Naive thymus-derived CD4-positive, alpha-beta T cell (primary cell): Measurements from ENCODE around the gene MPPED1. TPM values are rescaled to one million over a fixed set of nuclear protein-coding genes. Genes with fewer than 3 reads are reported as not detected.

Experiments
- ATAC-seq: fragments of 150-1000 bp; cut with Tn5 transposase; 2 replicates; pipeline ENCODE4 v1.10.0; 2021; ENCODE audit warnings: mild to moderate bottlenecking, moderate library complexity
- CTCF ChIA-PET: fragments of 350-600 bp; sonication (Branson Sonifier 250); formaldehyde crosslinking; loops from one replicate; lab custom pipeline; 2021; ENCODE audit warnings: antibody characterized with exemption; lab: Charles Lee
- POLR2A ChIA-PET: fragments of 350-600 bp; sonication (Branson Sonifier 250); formaldehyde crosslinking; loops from one replicate; lab custom pipeline; 2021; ENCODE audit warnings: antibody characterized with exemption, inconsistent platforms; lab: Charles Lee
- DNase-seq, 9 donors: peaks; one replicate each; pipeline versions ENCODE4 v3.0.0 to v3.0.0-alpha.2; 2020 to 2022; ENCODE audit warnings: mixed read lengths in 1 of 9
- H3K27ac ChIP-seq: one replicate; pipeline ENCODE4 v1.7.0; 2013; ENCODE audit warnings: mild to moderate bottlenecking, low read depth, low read length, moderate library complexity
- H3K27me3 ChIP-seq, 2 donors: one replicate each; pipeline ENCODE4 v1.7.0; 2013; ENCODE audit warnings: low read length in 2 of 2, mild to moderate bottlenecking in 2 of 2, moderate library complexity in 2 of 2; ENCODE audit not compliant: control insufficient read depth in 2 of 2, insufficient read depth in 2 of 2
- H3K36me3 ChIP-seq, 3 experiments: 1 replicate in 2 of 3; 2 replicates in 1 of 3; pipeline ENCODE4 v1.7.0; 2013; ENCODE audit warnings: low read length in 3 of 3, mild to moderate bottlenecking in 3 of 3, moderate library complexity in 1 of 3; ENCODE audit not compliant: insufficient read depth in 3 of 3, control insufficient read depth in 2 of 3
- H3K4me1 ChIP-seq, 2 donors: one replicate each; pipeline ENCODE4 v1.7.0; 2013; ENCODE audit warnings: low read length in 2 of 2, mild to moderate bottlenecking in 2 of 2, moderate library complexity in 1 of 2; ENCODE audit not compliant: control insufficient read depth in 2 of 2, insufficient read depth in 2 of 2
- H3K4me3 ChIP-seq: 2 replicates; pipeline ENCODE4 v1.7.0; 2013; ENCODE audit warnings: mild to moderate bottlenecking, low read length
- H3K9me3 ChIP-seq, 3 experiments: 1 replicate in 2 of 3; 2 replicates in 1 of 3; pipeline ENCODE4 v1.7.0; 2013; ENCODE audit warnings: low read length in 3 of 3; ENCODE audit not compliant: control insufficient read depth in 2 of 3
- H3K27ac Mint-ChIP-seq, 9 donors: one replicate each; pipeline ENCODE4 v1.8.0; 2020 to 2022; ENCODE audit warnings: mixed read lengths in 9 of 9, mild to moderate bottlenecking in 8 of 9, moderate library complexity in 5 of 9, inconsistent platforms in 2 of 9
- H3K27me3 Mint-ChIP-seq, 5 donors: one replicate each; pipeline ENCODE4 v1.8.0; 2021 to 2022; ENCODE audit warnings: mixed read lengths in 5 of 5, mild to moderate bottlenecking in 1 of 5
- H3K36me3 Mint-ChIP-seq, 5 donors: one replicate each; pipeline ENCODE4 v1.8.0; 2020 to 2022; ENCODE audit warnings: mixed read lengths in 5 of 5, mild to moderate bottlenecking in 3 of 5, inconsistent platforms in 1 of 5
- H3K4me1 Mint-ChIP-seq, 7 donors: one replicate each; pipeline ENCODE4 v1.8.0; 2020 to 2022; ENCODE audit warnings: mixed read lengths in 7 of 7, mild to moderate bottlenecking in 3 of 7, inconsistent platforms in 1 of 7
- H3K4me3 Mint-ChIP-seq, 10 donors: one replicate each; pipeline ENCODE4 v1.8.0; 2020 to 2022; ENCODE audit warnings: mild to moderate bottlenecking in 10 of 10, mixed read lengths in 10 of 10, moderate library complexity in 6 of 10, inconsistent platforms in 2 of 10
- H3K9me3 Mint-ChIP-seq, 11 donors: one replicate each; pipeline ENCODE4 v1.8.0; 2020 to 2022; ENCODE audit warnings: mixed read lengths in 11 of 11, mild to moderate bottlenecking in 4 of 11, inconsistent platforms in 1 of 11, moderate library complexity in 1 of 11
- intact Hi-C, 2 donors: fragments of 100-400 bp; cut with micrococcal nuclease; formaldehyde crosslinking; loops; one replicate each; pipeline ENCODE4 v1.15.1; 2023
- polyA plus RNA-seq, 2 donors: library from polyadenylated mRNA; unstranded; fragments of 300-500 nt; fragmentation: Illumina TruSeq; gene quantifications; one replicate each; pipeline ENCODE4 v1.2.3, GENCODE V29; 2021
- total RNA-seq, 6 experiments: library from RNA in 5 of 6; stranded (reverse) in 5 of 6; gene quantifications; 1 replicate in 5 of 6; 2 replicates in 1 of 6; pipeline ENCODE4 v1.2.3 and lab custom pipeline; 2021 to 2026

Gene MPPED1
- total and polyA plus RNA-seq, 7 experiments from 2014 or later: not detected

DNA sequence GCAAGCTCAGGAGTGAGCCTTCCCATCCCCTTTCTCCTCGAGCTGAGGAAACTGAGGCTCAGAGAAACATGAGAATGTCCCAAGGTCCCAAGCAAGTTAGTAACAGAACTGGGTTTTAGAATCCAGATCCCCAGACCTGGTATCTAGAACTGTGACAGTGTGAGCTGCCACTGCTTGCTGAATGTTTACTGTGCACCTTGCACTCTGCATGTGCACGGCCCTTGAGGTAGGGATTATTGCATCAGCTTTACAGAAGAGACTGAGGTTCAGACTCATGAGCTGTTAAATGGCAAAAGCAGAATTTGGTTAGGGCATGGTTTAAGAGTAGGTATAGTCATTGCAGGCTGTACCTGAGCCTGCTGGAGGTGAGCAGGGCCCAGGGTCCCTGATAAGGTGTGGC lies 3.8 kb upstream of the MPPED1 start:
- Histone ChIP-seq H3K36me3 (no peaks in the 10 kb centered on the region), H3K27ac (no peak overlapping the region), H3K27me3 (no peaks in the 10 kb centered on the region), H3K9me3 (no peaks in the 10 kb centered on the region), H3K4me3 (no peak overlapping the region), H3K4me1 (no peaks in the 10 kb centered on the region)
- no peak overlapping the region for H3K27ac Mint-ChIP-seq
- H3K4me3 Mint-ChIP-seq: no peak overlapping the region
- no peaks in the 10 kb centered on the region for H3K36me3 Mint-ChIP-seq
- ChIA-PET CTCF (no interaction called here), POLR2A (no interaction called here)
- H3K27me3 Mint-ChIP-seq: peaks cover 24 to 38% (median 27%) of the 10 kb centered on the region in 5 donors
- DNase-seq (no peak), ATAC-seq (no peak)
- intact Hi-C loops: no loop called here
- H3K9me3 Mint-ChIP-seq: peaks cover 0 to 3% (median 0%) of the 10 kb centered on the region in 11 donors
- H3K4me1 Mint-ChIP-seq: peaks cover 0 to 4% (median 3%) of the 10 kb centered on the region in 7 donors

GRCh38 chr22:43409046-43409445 lies 2.8 kb upstream of the MPPED1 start:
- ChIA-PET CTCF (no interaction called here), POLR2A (no interaction called here)
- peaks cover 0 to 3% (median 0%) of the 10 kb centered on the region in 11 donors for H3K9me3 Mint-ChIP-seq
- H3K27me3 ChIP-seq: no peaks in the 10 kb centered on the region
- no peaks in the 10 kb centered on the region for H3K4me1 ChIP-seq
- H3K36me3 ChIP-seq: no peaks in the 10 kb centered on the region
- no peaks in the 10 kb centered on the region for H3K36me3 Mint-ChIP-seq
- no peak overlapping the region for H3K27ac Mint-ChIP-seq
- no peak for ATAC-seq
- no peak overlapping the region for H3K4me3 ChIP-seq
- H3K27ac ChIP-seq: no peak overlapping the region
- peaks cover 31 to 49% (median 37%) of the 10 kb centered on the region in 5 donors for H3K27me3 Mint-ChIP-seq
- intact Hi-C loops: no loop called here
- H3K4me3 Mint-ChIP-seq: no peak overlapping the region
- no peak for DNase-seq
- H3K9me3 ChIP-seq: no peaks in the 10 kb centered on the region
- peaks cover 0 to 4% (median 3%) of the 10 kb centered on the region in 7 donors for H3K4me1 Mint-ChIP-seq

GRCh38 chr22:43409800-43410199 lies 2.0 kb upstream of the MPPED1 start:
- Mint-ChIP-seq H3K36me3 (no peaks in the 10 kb centered on the region), H3K4me1 (peaks cover 0 to 4% (median 3%) of the 10 kb centered on the region in 7 donors), H3K4me3 (peak overlapping the region in 3 of 10 donors; percentile 20 to 44 (median 33)), H3K27me3 (peaks cover 39 to 56% (median 45%) of the 10 kb centered on the region in 5 donors), H3K9me3 (peaks cover 0 to 1% (median 0%) of the 10 kb centered on the region in 11 donors), H3K27ac (no peak overlapping the region)
- H3K36me3 ChIP-seq: no peaks in the 10 kb centered on the region
- no peaks in the 10 kb centered on the region for H3K27me3 ChIP-seq
- ChIA-PET POLR2A (no interaction called here), CTCF (no interaction called here)
- H3K27ac ChIP-seq: no peak overlapping the region
- H3K4me1 ChIP-seq: no peaks in the 10 kb centered on the region
- DNase-seq (no peak), ATAC-seq (no peak)
- H3K4me3 ChIP-seq: no peak overlapping the region
- intact Hi-C loops: no loop called here
- H3K9me3 ChIP-seq: no peaks in the 10 kb centered on the region

DNA sequence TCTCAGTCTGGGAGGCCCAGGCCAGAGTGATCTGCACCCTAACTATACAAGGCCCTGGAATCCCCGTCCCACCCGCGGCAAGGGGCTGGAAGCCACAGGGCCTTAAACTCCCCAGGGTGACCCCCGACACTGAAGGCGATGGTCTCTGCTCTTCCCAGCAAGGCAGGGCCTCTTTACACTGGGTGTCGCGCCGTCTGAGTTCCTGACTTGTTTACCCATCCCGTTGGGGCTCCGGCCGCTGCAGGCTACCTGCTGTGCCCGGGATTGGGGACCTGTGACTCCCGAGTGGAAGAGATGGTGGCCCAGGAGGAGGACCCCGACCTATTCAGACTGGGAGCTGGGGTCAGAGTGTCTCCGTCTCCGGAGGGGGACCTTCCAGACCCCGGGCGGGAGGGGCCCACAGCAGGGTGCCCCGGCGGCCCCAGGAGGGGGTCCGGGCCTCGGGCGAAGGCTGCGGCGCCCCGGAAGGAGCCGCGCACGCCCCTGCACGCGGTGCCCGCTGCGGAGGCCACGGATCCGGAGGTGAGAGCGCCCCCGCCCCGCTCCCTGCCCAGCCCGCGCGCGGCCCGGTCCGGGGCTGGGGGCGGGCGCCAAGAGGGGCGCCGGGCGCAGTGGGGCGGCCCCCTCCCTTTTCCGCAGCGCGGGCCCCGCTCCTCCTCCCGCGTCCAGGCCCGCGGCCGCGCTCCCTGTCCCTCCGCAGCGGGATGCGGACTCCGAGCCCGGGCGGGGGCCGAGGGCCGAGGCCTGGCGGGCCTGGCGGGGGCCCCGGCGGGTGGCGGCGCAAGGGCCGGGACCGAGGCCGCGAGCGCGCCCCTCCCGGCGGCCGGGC lies 560 bp upstream of the MPPED1 start:
- ATAC-seq (no peak), DNase-seq (no peak)
- Histone ChIP-seq H3K4me1 (no peaks in the 10 kb centered on the region), H3K4me3 (no peak overlapping the region), H3K27ac (no peak overlapping the region), H3K36me3 (no peaks in the 10 kb centered on the region), H3K27me3 (no peaks in the 10 kb centered on the region), H3K9me3 (no peaks in the 10 kb centered on the region)
- H3K4me1 Mint-ChIP-seq: peaks cover 0 to 4% (median 3%) of the 10 kb centered on the region in 7 donors
- no peaks in the 10 kb centered on the region for H3K36me3 Mint-ChIP-seq
- intact Hi-C loops: no loop called here
- peak overlapping the region in 2 of 10 donors; percentile 21 to 50 for H3K4me3 Mint-ChIP-seq
- ChIA-PET POLR2A (no interaction called here), CTCF (no interaction called here)
- no peak overlapping the region for H3K27ac Mint-ChIP-seq
- peaks cover 45 to 68% (median 57%) of the 10 kb centered on the region in 5 donors for H3K27me3 Mint-ChIP-seq
- H3K9me3 Mint-ChIP-seq: peaks cover 0 to 1% (median 0%) of the 10 kb centered on the region in 11 donors

- Histone ChIP-seq H3K36me3 (no peaks in the 10 kb centered on the region), H3K9me3 (no peaks in the 10 kb centered on the region), H3K4me3 (no peak overlapping the region), H3K27ac (no peak overlapping the region), H3K27me3 (no peaks in the 10 kb centered on the region), H3K4me1 (no peaks in the 10 kb centered on the region)
- no peak for ATAC-seq
- no peaks in the 10 kb centered on the region for H3K36me3 Mint-ChIP-seq
- H3K27ac Mint-ChIP-seq: no peak overlapping the region
- intact Hi-C loops: no loop called here
- no peak for DNase-seq
- H3K4me1 Mint-ChIP-seq: peaks cover 0 to 5% (median 3%) of the 10 kb centered on the region in 7 donors
- H3K9me3 Mint-ChIP-seq: peaks cover 0 to 1% (median 0%) of the 10 kb centered on the region in 11 donors
- H3K27me3 Mint-ChIP-seq: peaks cover 50 to 63% (median 56%) of the 10 kb centered on the region in 5 donors
- CTCF ChIA-PET: no interaction called here
- POLR2A ChIA-PET: no interaction called here
- H3K4me3 Mint-ChIP-seq: peak overlapping the region in 4 of 10 donors; percentile 48 to 77 (median 54)
These were observed 1.3 kb downstream of the MPPED1 start for GRCh38 chr22:43412808-43413795.

DNA sequence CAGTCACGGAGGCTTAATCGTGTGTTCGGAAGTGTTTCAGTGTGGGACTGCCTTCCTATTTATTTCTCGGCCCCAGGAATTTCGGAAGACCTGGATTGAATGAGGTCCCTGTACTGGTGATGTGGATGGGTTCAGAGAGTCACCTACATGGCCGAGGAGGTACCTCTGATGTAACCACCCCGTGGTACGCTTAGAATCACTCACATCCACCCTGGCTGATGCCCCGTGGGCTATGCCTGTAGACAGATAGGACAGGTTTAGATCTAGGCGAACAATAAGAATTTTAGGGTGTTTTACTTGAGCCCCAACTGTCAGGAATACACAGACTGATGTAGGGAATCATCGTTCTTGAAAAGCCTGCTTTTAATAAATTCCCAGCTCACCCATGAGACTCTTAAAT lies 2.0 kb downstream of the MPPED1 start:
- H3K36me3 ChIP-seq: no peaks in the 10 kb centered on the region
- no peak for DNase-seq
- Mint-ChIP-seq H3K36me3 (no peaks in the 10 kb centered on the region), H3K27me3 (peaks cover 50 to 62% (median 56%) of the 10 kb centered on the region in 5 donors), H3K9me3 (peaks cover 0 to 1% (median 0%) of the 10 kb centered on the region in 11 donors), H3K27ac (no peak overlapping the region), H3K4me1 (peaks cover 0 to 5% (median 3%) of the 10 kb centered on the region in 7 donors), H3K4me3 (no peak overlapping the region)
- no peak overlapping the region for H3K27ac ChIP-seq
- H3K9me3 ChIP-seq: no peaks in the 10 kb centered on the region
- CTCF ChIA-PET: no interaction called here
- no peaks in the 10 kb centered on the region for H3K27me3 ChIP-seq
- H3K4me3 ChIP-seq: no peak overlapping the region
- no peaks in the 10 kb centered on the region for H3K4me1 ChIP-seq
- POLR2A ChIA-PET: no interaction called here
- intact Hi-C loops: no loop called here
- ATAC-seq: no peak
